HG03575 (cell line): ENCODE measurements around the gene NLGN3.
"Not testable (repeated sequence)": the region's sequence is repeated elsewhere in the genome, so short reads cannot be mapped to it uniquely, and the experiment has no call there.

ENCODE experiments used
- ATAC-seq: cut with Tn5 transposase; IDR thresholded peaks from one replicate; pipeline ENCODE4 v1.9.1; 2021; ENCODE audit not compliant: unreplicated experiment, insufficient number of reproducible peaks, low FRiP score; ENCODE audit errors: extremely low read depth

The NLGN3 gene

DNA sequence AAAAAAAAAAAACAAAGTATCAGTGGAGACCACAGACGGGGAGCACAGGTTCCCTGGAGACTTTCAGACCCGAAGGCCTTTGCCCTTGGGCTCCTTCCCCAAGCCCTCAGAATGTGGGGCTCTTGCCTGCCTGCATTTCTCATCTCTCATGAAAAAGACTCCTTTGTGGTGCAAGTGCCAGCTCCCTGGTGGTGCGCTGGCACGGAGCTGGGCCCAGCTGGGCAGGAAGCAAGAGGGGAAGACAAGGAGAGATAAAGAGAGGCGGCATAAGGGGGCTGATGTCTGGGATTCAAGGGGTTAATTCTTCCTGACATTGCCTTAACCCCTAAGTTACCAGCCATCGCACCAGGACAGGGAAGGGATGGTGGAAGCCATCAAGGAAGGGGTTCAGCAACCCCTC, 21.8 kb downstream of the NLGN3 start:
- no peak for ATAC-seq

DNA sequence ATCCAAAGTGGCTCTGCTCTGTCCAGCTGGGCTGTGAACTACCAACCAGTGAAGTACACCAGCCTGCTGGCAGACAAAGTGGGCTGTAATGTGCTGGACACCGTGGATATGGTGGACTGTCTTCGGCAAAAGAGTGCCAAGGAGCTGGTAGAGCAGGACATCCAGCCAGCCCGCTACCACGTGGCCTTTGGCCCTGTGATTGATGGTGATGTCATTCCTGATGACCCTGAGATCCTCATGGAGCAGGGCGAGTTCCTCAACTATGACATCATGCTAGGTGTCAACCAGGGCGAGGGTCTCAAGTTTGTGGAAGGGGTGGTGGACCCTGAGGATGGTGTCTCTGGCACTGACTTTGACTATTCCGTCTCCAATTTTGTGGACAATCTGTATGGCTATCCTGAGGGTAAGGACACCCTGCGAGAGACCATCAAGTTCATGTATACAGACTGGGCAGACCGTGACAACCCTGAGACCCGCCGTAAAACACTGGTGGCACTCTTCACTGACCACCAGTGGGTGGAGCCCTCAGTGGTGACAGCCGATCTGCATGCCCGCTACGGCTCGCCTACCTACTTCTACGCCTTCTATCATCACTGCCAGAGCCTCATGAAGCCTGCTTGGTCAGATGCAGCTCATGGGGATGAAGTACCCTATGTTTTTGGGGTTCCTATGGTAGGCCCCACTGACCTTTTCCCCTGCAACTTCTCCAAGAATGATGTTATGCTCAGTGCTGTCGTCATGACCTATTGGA, 22.6 kb downstream of the NLGN3 start:
- ATAC-seq: no peak

DNA sequence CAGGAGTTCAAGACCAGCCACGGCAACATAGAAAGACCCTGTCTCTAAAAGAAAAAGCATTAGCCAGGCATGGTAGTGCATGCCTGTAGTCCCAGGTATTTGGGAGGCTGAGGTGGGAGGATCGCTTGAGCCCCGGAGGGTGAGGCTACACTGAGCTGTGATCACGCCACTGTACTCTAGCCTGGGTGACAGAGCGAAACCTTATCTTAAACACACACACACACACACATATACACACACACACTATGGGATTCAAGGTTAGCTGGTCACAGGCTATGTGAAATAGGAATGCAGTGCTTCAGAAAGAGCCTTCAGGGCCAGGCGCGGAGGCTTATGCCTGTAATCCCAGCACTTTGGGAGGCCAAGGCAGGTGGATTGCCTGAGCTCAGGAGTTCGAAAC, 23.5 kb downstream of the NLGN3 start:
- no peak for ATAC-seq

DNA sequence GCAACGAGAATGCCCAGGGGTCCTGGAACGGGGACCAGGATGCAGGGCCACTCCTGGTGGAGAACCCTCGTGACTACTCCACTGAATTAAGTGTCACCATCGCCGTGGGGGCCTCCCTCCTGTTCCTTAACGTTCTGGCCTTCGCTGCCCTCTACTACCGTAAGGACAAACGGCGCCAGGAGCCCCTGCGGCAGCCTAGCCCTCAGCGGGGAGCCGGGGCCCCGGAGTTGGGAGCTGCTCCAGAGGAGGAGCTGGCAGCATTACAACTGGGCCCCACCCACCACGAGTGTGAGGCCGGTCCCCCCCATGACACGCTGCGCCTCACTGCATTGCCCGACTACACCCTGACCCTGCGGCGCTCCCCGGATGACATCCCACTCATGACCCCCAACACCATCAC, 24.9 kb downstream of the NLGN3 start:
- ATAC-seq: no peak

DNA sequence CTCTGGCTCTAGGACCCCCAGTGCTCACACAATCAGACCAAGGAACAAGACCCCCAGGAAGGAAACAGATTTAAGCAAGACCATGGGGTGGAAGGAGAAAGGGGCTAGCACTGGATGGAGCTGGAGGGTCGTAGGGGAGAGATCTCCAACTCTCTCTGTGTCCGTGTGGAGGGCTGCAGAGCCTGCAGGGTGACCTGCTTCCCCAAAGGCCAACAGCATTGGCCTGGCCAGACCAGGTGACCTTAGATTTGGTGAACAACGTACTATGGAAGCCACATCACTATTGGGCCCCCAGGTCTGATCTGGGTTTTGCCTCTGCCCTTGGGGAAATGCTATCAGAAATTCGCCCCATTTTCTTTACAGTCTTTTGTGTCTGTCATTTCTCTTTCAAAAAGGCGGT, 26.0 kb downstream of the NLGN3 start:
- ATAC-seq: no peak

DNA sequence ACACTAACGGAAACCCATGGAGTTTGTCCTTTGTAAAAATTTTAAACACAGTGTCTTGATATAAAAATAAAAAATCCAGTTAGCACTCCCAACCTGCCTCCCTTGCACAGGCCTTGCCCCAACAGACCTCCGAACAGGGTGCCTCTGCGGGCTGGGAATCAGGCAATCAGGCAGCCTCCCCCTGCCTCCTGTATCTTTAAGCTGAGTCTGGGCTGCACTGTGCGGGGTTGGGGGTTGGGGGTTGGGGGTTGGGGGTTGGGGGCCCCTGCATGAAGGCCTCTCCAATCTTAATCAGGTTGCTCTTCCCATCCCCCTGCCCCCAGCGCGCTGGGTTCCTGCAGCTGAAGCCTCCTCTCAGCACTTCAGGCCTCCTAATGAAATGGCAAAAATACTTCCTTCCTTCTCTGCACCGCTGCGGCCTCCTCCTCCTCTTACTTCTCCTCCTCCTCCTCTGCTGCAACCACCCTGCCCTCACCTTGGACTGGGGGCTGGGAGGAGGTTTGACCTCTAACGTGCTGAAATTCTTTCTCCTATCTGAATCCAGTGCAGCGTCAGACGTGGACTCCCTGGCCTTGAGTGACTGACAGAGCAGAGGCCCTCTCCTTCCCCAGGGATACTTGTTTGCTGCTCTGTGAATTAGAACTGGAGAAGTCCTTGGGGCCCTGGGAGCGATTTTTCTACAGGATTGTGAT, 26.6 kb downstream of the NLGN3 start:
- ATAC-seq: no peak

DNA sequence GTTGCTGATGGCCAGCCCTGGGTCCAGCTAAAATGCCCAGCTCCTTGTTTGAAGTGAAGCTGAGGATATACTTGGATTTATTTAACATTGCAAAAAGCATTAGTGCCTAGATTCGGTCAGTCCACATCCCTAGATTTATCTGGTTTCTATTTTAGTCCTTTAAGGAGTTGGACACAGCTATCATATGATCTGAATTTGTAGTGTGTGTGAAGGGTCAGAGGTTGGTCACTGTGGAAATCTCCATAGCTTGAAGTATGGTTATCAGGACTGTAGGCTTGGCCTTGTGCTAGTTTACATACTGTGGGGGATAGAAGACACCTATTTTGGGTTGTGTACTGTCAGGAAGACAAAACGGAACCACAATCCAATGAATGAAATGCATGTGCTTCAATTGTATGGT, 28.8 kb downstream of the NLGN3 start:
- ATAC-seq: no peak

DNA sequence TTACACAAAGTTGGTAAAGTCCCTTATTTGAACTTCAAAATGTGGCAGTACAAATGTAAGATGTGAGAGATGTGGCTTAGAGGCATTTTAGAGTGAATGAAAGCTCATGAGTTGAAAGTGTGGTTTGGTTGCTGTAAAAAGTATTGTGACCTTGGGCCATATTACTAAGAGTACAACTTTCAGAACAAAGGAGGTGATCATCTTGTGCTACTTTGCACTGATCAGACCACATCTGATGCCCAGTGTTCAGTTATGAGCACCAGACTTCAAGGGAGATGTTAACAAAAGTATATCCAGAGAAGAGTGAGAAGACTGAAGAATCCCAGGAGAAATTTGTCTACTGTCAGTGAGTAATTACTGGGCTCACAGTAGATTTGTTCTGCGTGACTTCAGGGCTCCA, 30.2 kb downstream of the NLGN3 start:
- ATAC-seq: no peak

DNA sequence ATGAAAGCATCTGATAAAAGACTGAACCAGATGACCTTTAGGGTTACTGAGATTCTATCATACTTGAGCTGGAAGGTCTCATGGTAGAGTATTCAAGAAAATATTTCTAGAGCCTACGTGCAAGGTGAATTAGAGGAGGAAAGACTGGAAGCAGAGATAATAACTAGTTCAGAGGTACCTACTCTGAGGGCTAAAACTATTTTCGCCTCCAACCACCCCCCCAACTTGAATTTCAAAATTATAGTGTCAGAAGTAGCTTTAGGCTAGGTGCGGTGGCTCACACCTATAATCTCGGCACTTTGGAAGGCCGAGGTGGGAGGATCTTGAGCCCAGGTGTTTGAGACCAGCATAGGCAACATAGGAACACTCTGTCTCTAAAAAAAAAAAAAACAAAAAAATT, 30.9 kb downstream of the NLGN3 start:
- ATAC-seq: no peak

DNA sequence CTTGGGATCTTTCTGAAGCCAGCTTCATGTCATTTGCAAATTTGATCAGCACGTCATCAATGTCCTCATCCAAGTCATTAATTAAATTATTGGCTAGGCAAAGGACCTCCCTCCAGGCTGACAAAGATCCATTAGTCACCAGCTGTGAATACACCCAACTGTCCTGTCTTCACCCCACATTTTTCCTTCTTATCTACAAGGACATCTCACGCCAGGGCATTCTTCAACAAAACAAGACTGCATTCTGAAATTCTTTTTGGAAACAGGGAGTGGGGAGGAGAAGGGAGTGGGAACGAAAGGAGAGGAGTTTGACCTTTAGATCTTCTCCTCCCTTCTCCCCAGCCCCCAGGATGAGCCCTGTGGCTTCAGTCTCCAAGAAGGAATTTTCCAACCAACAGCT, 32.7 kb downstream of the NLGN3 start:
- ATAC-seq: no peak

DNA sequence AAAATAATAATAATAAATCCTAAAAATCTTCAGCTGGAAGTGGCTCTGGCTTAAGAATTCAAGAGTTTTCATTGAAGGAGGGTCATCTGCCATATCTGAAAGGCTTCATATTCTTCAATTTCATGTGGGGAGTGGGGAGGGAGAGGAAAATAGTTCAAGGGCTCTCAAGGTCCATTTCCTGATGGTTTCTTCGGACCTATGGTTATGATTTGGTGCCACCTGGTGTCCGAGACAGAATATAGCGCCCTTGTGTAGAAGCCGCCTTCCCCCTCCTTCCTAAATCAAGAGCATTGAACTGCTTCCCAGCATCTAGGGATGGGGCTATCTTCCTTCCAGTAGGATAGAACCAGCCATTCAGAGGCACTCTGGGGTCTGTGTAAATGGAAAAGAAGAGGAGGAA, 34.3 kb downstream of the NLGN3 start:
- ATAC-seq: no peak

DNA sequence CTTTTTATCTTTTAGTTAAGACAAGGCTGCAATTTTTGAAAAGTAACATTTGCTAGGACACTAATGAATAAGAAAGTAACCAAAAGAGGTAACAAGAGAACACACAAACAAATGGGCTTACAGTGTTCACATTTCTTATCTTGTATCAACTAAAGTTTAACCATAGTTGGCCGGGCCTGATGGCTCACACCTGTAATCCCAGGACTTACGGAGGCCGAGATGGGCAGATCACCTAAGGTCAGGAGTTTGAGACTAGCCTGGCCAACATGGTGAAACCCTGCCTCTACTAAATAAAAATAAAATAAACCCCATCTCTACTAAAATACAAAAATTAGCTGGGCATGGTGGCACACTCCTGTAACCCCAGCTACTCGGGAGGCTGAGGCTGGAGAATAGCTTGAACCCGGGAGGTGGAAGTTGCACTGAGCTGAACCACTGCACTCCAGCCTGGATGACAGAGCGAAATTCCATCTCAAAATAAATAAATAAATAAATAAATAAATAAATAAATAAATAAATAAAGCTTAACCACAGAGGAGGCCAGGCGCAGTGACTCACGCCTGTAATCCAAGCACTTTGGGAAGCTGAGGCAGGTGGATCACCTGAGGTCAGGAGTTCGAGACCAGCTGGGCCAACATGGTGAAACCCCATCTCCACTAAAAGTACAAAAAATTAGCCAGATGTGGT, 36.1 kb downstream of the NLGN3 start:
- not testable (repeated sequence) for ATAC-seq

DNA sequence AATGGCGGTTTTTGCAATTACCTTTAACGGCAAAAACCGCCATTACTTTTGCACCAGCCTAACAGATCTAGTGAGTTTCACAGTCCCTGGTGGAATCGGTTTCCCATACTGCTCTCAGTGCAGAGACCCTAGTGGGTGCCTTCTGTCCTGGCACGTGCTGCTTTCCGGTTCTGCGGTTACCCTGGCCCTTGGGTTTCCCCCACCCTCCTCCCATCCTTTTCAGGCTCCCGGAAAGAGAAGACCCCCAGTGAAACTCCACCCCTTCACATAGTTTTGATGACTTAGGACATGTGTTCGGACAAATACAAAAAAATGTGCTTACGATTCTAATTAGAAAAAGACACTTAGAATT, 36.9 kb downstream of the NLGN3 start:
- peak; percentile 16 for ATAC-seq

DNA sequence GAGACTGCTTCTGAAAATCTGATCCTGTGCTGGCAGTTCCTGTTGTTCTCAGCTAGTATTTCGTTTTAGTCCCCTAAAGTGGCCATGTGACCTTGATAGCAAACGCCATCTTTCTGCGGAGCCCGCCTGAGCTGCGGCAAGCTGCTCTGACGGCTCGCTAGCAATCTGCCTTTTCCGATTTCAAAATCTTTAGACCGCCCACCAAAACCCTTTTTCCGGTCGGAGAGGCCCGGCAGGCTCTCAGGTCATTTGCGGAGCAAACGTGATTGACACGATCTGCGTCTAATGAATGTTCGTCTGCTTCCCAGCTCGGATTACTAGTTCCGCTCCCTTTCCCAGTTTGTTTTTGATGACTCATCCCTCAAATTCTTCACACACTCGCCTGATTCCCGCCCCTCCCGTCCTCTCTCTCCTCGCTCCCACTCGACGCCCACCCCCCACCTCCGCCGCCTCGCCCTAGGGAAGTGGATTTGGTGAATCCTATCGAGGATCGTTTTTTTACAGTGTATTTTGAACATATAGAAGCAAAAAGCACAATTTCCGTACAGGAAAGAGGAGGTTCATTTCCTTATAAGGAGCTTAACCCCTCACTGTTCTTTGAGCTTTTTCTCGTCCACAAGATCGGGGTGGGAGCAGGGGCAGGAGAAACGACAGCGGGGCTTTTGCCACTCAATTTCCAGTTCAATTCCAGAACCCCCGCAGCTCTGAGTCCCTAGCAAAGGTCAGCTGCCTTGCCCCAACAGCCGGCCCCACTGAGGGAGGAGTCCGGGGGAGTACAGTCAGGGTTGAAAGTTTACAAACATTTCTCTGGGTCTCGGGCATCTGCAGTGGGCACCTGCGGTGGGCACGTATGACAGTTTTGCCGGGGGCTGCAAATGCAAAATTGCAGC, 37.5 kb downstream of the NLGN3 start:
- peak; percentile 78 for ATAC-seq

DNA sequence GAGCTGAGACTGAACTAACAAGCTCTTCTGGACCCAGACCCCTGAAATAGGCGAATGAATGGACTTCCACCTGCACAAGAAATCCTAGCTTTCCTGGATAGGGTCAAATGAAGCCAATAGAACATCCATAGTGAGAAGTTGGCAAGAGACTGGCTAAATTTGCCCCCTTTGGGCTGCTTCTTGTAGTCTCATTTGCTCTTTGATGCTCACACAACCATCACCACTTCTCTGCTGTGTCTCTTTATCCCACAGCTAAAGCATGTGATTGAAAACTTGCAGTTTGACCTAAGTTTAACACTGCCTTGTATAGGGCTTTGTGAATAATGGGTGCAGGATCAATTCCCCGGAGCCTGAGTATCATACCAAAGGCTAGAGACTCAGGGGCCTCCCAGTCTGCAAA, 38.2 kb downstream of the NLGN3 start:
- ATAC-seq: no peak

DNA sequence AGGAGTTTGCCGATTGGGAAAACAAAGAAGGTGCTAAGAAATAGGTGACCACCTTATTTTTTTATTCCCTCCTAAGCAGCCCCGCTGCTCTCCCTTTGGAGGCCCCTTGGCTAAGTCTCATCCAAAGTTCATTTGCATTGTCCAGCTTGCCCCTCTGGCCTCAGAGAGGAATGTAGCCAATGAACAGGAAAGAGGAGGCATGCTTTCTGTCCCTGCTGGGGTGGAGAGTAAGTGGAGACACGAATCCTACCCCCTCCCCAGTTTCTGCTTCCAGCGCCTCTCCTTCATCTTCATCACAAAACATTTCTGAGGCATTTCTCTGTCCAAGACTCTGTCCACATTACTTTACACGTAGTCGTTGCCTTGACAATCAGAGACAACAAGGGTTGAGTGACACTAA, 38.7 kb downstream of the NLGN3 start:
- ATAC-seq: no peak

DNA sequence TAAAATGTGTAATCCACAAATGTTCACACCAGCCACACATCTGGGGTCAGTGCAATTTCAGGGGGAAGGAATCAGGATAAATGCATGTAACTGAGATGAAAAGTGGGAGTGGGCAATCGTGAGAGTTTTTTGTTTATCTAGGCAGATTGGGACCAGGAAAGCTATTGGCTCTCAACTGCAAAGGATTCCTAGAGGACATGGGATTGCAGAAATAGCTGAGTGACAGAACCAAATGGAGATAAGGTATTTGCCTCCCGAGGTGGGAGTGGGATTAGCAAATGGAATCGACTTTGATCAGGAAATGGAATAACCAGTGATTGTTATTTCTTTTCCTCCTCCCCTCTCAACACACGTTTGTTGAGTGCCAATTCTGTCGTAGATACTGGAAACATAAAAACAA, 39.5 kb downstream of the NLGN3 start:
- no peak for ATAC-seq

DNA sequence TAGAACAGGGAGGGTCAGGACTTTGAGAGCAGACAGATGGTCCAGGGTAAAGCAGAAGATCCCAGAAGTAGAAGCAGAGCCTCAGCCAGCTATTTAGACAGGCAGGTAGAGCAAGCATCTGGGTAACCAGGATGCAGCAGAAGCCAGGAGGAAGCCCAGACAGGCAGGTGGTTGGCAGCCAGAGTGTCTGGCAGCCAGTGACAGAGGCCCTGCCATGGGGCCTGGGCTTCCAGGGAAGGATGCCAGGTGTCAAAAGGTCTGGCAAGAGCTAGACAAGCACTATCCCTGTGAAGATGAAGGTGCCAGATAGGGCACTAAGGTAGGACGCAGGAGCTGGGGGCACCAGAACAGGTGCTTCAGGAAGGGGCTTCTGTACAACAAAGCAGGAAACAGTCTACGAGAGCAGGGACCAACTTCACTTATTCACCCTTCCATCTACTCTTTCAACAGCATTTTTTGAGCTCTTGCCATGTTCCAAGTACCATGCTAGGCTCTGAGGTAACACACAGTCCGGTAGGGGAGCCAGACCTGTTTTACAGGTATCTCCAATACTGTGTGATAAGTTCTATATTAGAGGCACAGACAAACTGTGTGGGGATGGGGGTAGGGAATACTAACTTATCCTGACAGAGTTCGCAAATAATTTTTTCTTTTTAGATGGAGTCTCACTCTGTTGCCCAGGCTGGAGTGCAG, 40.3 kb downstream of the NLGN3 start:
- ATAC-seq: no peak

DNA sequence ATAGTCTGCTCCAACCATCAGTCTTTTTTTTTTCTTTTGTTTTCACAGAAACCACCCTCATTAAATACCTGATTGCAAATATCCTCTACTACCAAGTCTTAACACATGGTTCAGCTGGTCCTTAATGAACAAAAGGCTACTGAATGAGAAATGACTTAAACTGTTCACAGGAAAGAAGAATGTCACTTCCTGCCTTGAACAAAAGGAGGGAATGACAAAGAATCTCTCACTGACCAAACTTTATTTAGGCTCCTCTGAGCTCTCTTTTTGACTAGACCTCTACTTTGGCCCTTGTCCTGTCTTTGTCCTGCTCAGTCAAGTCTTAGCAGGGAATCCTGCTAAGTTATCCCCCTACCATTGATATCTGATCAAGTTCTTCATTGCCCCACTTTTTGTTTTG, 46.6 kb downstream of the NLGN3 start:
- no peak for ATAC-seq
